ENCODE data around the gene IRF2BP2.

IRF2BP2 gene

GRCh38 chr1:234593771-234594504 is 16.0 kb downstream of the IRF2BP2 start:
- no peak for DNase-seq (ENCODE audit: low read depth)
- H3K4me3 ChIP-seq (ENCODE audit: low read depth, low read length), result no peak overlapping the region
- no peak for TF ChIP-seq CTCF (conservative IDR thresholded peaks at IDR 0.05; ENCODE audit: low read depth, low read length)

GRCh38 chr1:234593109-234593508 is 16.9 kb downstream of the IRF2BP2 start:
- no peak for DNase-seq (ENCODE audit: low read depth)
- TF ChIP-seq CTCF (conservative IDR thresholded peaks at IDR 0.05; ENCODE audit: low read depth, low read length), result no peak
- H3K4me3 ChIP-seq (ENCODE audit: low read depth, low read length), result no peak overlapping the region

GRCh38 chr1:234592240-234592639 is 17.7 kb downstream of the IRF2BP2 start:
- DNase-seq (ENCODE audit: low read depth), result peak; percentile 17
- no peak overlapping the region for H3K4me3 ChIP-seq (ENCODE audit: low read depth, low read length)
- TF ChIP-seq CTCF (conservative IDR thresholded peaks at IDR 0.05; ENCODE audit: low read depth, low read length), result peak; percentile 16

- TF ChIP-seq CTCF (conservative IDR thresholded peaks at IDR 0.05; ENCODE audit: low read depth, low read length), result no peak
- DNase-seq (ENCODE audit: low read depth), result no peak
- H3K4me3 ChIP-seq (ENCODE audit: low read depth, low read length), result no peak overlapping the region
Measured at GRCh38 chr1:234591131-234591530, 18.8 kb downstream of the IRF2BP2 start.

GRCh38 chr1:234589854-234590620 is 19.9 kb downstream of the IRF2BP2 start:
- DNase-seq (ENCODE audit: low read depth), result peak; percentile 43
- H3K4me3 ChIP-seq (ENCODE audit: low read depth, low read length), result no peak overlapping the region

GRCh38 chr1:234589064-234589800 is 20.7 kb downstream of the IRF2BP2 start:
- TF ChIP-seq CTCF (conservative IDR thresholded peaks at IDR 0.05; ENCODE audit: low read depth, low read length), result no peak
- no peak for DNase-seq (ENCODE audit: low read depth)
- H3K4me3 ChIP-seq (ENCODE audit: low read depth, low read length), result no peak overlapping the region

More at GRCh38 chr1:234589854-234590620, 19.9 kb downstream of the IRF2BP2 start:
- no peak for TF ChIP-seq CTCF (conservative IDR thresholded peaks at IDR 0.05; ENCODE audit: low read depth, low read length)

Data from choroid plexus epithelial cell (primary cell).